ENCODE results near the gene TBC1D9. TPM values are rescaled to one million over a fixed set of nuclear protein-coding genes. Genes with fewer than 3 reads are reported as not detected.

TBC1D9 gene
- total and polyA plus RNA-seq, 7 donors, result 1.6 to 5.4 (median 2.1) TPM

GRCh38 chr4:140717313-140717712 is 38.9 kb downstream of the TBC1D9 start:
- Histone ChIP-seq H3K4me1 (no peaks in the 10 kb centered on the region), H3K36me3 (ENCODE audit: insufficient read depth in 1 of 2, low read depth in 1 of 2) (no peaks in the 10 kb centered on the region), H3K27me3 (ENCODE audit: insufficient read depth in 3 of 3, low read length in 2 of 3) (no peaks in the 10 kb centered on the region), H3K4me3 (no peak overlapping the region), H3K27ac (no peak overlapping the region), H3K9me3 (no peaks in the 10 kb centered on the region)
- ATAC-seq (no peak), DNase-seq (no peak)
- intact Hi-C loops (cut with DNase I), result no loop called here
- no peak for TF ChIP-seq CTCF (IDR thresholded peaks at IDR 0.05)
- WGBS, 3 donors, result 44 to 48% (median 47%) methylated on average over 2 of the region's 2 CpGs

GRCh38 chr4:140715119-140715518 is 41.1 kb downstream of the TBC1D9 start:
- DNase-seq (no peak), ATAC-seq (no peak)
- no peak overlapping the region for H3K4me3 ChIP-seq
- TF ChIP-seq CTCF (IDR thresholded peaks at IDR 0.05), result no peak
- H3K27me3 ChIP-seq (ENCODE audit: insufficient read depth in 3 of 3, low read length in 2 of 3), result no peaks in the 10 kb centered on the region
- intact Hi-C loops (cut with DNase I), result no loop called here
- no peak overlapping the region for H3K27ac ChIP-seq
- no peaks in the 10 kb centered on the region for H3K36me3 ChIP-seq (ENCODE audit: insufficient read depth in 1 of 2, low read depth in 1 of 2)
- H3K4me1 ChIP-seq, result no peaks in the 10 kb centered on the region
- H3K9me3 ChIP-seq, result no peaks in the 10 kb centered on the region
- 86 to 93% (median 93%) methylated on average over 2 of the region's 2 CpGs for WGBS, 3 donors

GRCh38 chr4:140711910-140712309 is 44.3 kb downstream of the TBC1D9 start:
- Histone ChIP-seq H3K9me3 (no peaks in the 10 kb centered on the region), H3K27ac (no peak overlapping the region), H3K4me3 (no peak overlapping the region), H3K27me3 (ENCODE audit: insufficient read depth in 3 of 3, low read length in 2 of 3) (no peaks in the 10 kb centered on the region), H3K4me1 (no peaks in the 10 kb centered on the region), H3K36me3 (ENCODE audit: insufficient read depth in 1 of 2, low read depth in 1 of 2) (no peaks in the 10 kb centered on the region)
- no peak for DNase-seq
- intact Hi-C loops (cut with DNase I), result no loop called here
- no peak for ATAC-seq
- TF ChIP-seq CTCF (IDR thresholded peaks at IDR 0.05), result no peak
- WGBS, 3 donors, result 81 to 90% (median 84%) methylated on average over 4 of the region's 4 CpGs

- Histone ChIP-seq H3K27ac (no peak overlapping the region), H3K27me3 (ENCODE audit: insufficient read depth in 3 of 3, low read length in 2 of 3) (no peaks in the 10 kb centered on the region), H3K4me1 (no peaks in the 10 kb centered on the region), H3K36me3 (ENCODE audit: insufficient read depth in 1 of 2, low read depth in 1 of 2) (no peaks in the 10 kb centered on the region), H3K9me3 (no peaks in the 10 kb centered on the region), H3K4me3 (no peak overlapping the region)
- TF ChIP-seq CTCF (IDR thresholded peaks at IDR 0.05), result no peak
- intact Hi-C loops (cut with DNase I), result no loop called here
- ATAC-seq (no peak), DNase-seq (no peak)
- WGBS, 3 donors, result 61 to 72% (median 71%) methylated on average over 11 of the region's 11 CpGs
Observed at GRCh38 chr4:140710908-140711622, 45.1 kb downstream of the TBC1D9 start.

GRCh38 chr4:140707325-140707724 is 48.9 kb downstream of the TBC1D9 start:
- H3K4me3 ChIP-seq, result no peak overlapping the region
- ATAC-seq (no peak), DNase-seq (no peak)

More at GRCh38 chr4:140707325-140707724, 48.9 kb downstream of the TBC1D9 start:
- TF ChIP-seq CTCF (IDR thresholded peaks at IDR 0.05), result no peak
- WGBS, 3 donors, result 67 to 79% (median 75%) methylated on average over 1 of the region's 1 CpG
- no peaks in the 10 kb centered on the region for H3K36me3 ChIP-seq (ENCODE audit: insufficient read depth in 1 of 2, low read depth in 1 of 2)
- no peaks in the 10 kb centered on the region for H3K27me3 ChIP-seq (ENCODE audit: insufficient read depth in 3 of 3, low read length in 2 of 3)
- H3K27ac ChIP-seq, result no peak overlapping the region
- H3K4me1 ChIP-seq, result no peaks in the 10 kb centered on the region
- H3K9me3 ChIP-seq, result no peaks in the 10 kb centered on the region
- intact Hi-C loops (cut with DNase I), result no loop called here

Data from psoas muscle (tissue), 8 donors.